Measurements from ENCODE around the gene RBM43. TPM values are rescaled to one million over a fixed set of nuclear protein-coding genes. Genes with fewer than 3 reads are reported as not detected.
"Not testable (repeated sequence)": the region's sequence is repeated elsewhere in the genome, so short reads cannot be mapped to it uniquely, and the experiment has no call there.

Gene RBM43
- total RNA-seq: 6.3 TPM

DNA sequence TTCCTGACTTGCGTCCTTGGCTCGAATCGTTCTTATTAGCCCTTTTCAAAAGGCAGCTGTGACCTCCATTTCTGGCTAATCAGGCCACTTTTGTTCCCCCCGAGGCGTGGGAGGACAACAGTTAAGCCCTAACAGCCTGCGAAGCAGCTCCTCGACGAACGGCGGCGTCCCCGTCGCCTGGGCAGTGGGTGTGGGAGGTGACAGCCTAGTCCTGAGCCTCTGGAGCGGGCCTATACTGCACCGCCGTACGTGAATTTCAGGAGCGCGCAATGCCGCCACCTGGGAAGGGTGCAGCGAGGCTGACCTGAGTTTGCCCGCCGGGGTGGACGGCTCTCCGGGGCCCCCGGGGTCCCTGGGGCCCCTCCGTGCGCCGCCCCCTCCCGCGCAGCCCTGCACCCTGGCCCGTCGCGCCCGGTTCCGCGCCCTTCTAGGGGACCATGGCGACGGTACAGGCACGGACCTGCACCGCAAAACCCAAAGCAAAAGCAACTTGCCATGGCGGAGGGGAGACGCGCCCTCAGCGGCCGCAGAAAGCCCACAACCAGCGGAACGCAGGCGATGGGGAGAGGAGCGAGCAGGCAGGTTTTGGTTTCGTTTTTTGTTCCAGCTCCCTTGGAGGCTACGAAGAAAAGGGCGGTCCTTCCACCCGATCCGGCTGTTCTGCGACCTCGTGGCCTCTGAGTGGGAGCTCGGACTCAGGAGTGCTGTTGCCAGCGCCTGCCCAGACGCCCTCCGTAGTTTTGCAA, at the start of gene RBM43:
RBM43 (minus strand) TSS at position 633 of the 746 bp plus-strand sequence; CDS start at position 497, 136 bp downstream.
- Histone ChIP-seq H3K9me3 (ENCODE audit: control insufficient read depth in 3 of 3, low read length in 3 of 3) (no peaks in the 10 kb centered on the region), H3K4me3 (ENCODE audit: low read length in 3 of 3) (peak within 1 kb of the TSS; percentile 90), H3K36me3 (ENCODE audit: control insufficient read depth in 3 of 3, insufficient read depth in 3 of 3, low read length in 3 of 3) (no peaks in the 10 kb centered on the region), H3K4me1 (ENCODE audit: control insufficient read depth in 3 of 3, insufficient read depth in 3 of 3, low read length in 3 of 3) (peaks cover 3 to 18% (median 5%) of the 10 kb centered on the region in 3 donors), H3K27ac (ENCODE audit: low read depth, low read length) (peak within 1 kb of the TSS; percentile 92), H3K27me3 (ENCODE audit: control insufficient read depth in 3 of 3, insufficient read depth in 3 of 3, low read length in 3 of 3) (no peaks in the 10 kb centered on the region), H3K9ac (ENCODE audit: low read depth in 1 of 3, low read length in 3 of 3) (peak within 1 kb of the TSS; percentile 90 to 93 (median 93))

DNA sequence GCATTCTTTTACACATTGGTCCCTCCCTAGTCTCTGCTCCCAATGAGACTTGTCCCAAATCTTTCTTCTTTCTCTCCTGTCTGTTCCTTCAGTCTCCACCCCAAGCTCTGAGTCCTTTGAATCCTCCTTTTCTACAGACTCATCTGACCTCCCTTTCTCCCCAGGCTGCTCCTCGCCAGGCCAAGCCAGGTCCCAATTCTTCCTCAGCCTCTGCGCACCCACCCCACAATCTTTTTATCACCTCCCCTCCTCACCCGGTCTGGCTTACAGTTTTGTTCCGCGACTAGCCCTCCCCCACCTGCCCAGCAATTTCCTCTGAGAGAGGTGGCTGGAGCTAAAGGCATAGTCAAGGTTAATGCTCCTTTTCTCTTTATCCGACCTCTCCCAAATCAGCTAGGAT, 48.6 kb upstream of the RBM43 start:
- H3K27me3 ChIP-seq (ENCODE audit: control insufficient read depth in 3 of 3, insufficient read depth in 3 of 3, low read length in 3 of 3); H3K4me3 ChIP-seq (ENCODE audit: low read length in 3 of 3); H3K9me3 ChIP-seq (ENCODE audit: control insufficient read depth in 3 of 3, low read length in 3 of 3); H3K4me1 ChIP-seq (ENCODE audit: control insufficient read depth in 3 of 3, insufficient read depth in 3 of 3, low read length in 3 of 3); H3K27ac ChIP-seq (ENCODE audit: low read depth, low read length); H3K36me3 ChIP-seq (ENCODE audit: control insufficient read depth in 3 of 3, insufficient read depth in 3 of 3, low read length in 3 of 3); H3K9ac ChIP-seq (ENCODE audit: low read depth in 1 of 3, low read length in 3 of 3): not testable (repeated sequence)

DNA sequence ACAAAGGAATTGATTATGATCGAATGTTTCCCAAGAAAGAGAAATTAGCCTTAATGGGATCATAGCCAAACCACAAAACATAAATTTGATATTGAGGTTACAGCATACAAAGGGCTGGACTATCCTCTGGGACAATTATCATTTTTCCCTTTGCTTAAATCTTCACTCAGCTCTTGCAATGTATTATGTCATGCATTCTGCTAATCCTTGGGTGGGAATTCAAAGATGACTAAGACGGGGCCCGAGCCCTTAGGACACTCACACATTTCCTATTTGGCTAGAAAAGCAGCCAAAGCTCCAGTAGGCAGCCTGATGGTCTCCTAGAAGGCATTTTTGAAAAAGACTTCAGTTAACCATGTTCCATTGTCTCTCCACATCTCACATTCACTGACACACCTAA, 45.0 kb upstream of the RBM43 start:
- Histone ChIP-seq H3K4me3 (ENCODE audit: low read length in 3 of 3) (no peak overlapping the region), H3K4me1 (ENCODE audit: control insufficient read depth in 3 of 3, insufficient read depth in 3 of 3, low read length in 3 of 3) (no peaks in the 10 kb centered on the region), H3K27ac (ENCODE audit: low read depth, low read length) (no peak overlapping the region), H3K36me3 (ENCODE audit: control insufficient read depth in 3 of 3, insufficient read depth in 3 of 3, low read length in 3 of 3) (no peaks in the 10 kb centered on the region), H3K9ac (ENCODE audit: low read depth in 1 of 3, low read length in 3 of 3) (no peak overlapping the region), H3K27me3 (ENCODE audit: control insufficient read depth in 3 of 3, insufficient read depth in 3 of 3, low read length in 3 of 3) (no peaks in the 10 kb centered on the region), H3K9me3 (ENCODE audit: control insufficient read depth in 3 of 3, low read length in 3 of 3) (no peaks in the 10 kb centered on the region)

DNA sequence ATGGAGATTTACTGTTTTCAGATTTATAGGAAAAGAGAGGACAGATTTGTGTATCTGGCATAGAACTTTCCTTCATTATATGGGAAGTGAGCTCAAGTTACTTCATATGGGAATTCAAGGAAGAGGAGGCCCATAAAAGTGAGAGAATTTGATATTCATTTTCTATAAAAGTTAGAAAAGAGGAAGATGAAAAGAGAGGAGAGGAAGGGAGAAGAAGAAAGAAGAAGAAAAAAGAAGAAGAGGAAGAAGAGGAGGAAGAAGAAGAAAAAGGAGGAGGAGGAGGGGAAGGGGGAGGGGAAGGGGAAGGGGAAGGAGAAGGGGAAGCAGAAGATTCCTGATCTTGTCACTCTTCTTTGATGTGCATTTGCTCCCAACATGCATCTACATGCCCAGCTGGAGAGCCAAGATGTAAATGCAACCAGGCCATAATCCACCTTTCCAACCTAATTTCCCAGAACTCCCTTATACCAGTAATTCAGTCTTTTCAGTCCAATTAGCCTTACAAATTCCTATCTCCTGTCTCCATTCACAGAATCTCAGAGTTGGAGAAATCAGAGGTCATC, 43.5 kb upstream of the RBM43 start:
- no peak overlapping the region for H3K9ac ChIP-seq (ENCODE audit: low read depth in 1 of 3, low read length in 3 of 3)
- H3K36me3 ChIP-seq (ENCODE audit: control insufficient read depth in 3 of 3, insufficient read depth in 3 of 3, low read length in 3 of 3): no peaks in the 10 kb centered on the region
- no peaks in the 10 kb centered on the region for H3K9me3 ChIP-seq (ENCODE audit: control insufficient read depth in 3 of 3, low read length in 3 of 3)
- no peaks in the 10 kb centered on the region for H3K4me1 ChIP-seq (ENCODE audit: control insufficient read depth in 3 of 3, insufficient read depth in 3 of 3, low read length in 3 of 3)
- H3K4me3 ChIP-seq (ENCODE audit: low read length in 3 of 3): no peak overlapping the region
- no peaks in the 10 kb centered on the region for H3K27me3 ChIP-seq (ENCODE audit: control insufficient read depth in 3 of 3, insufficient read depth in 3 of 3, low read length in 3 of 3)
- H3K27ac ChIP-seq (ENCODE audit: low read depth, low read length): no peak overlapping the region

DNA sequence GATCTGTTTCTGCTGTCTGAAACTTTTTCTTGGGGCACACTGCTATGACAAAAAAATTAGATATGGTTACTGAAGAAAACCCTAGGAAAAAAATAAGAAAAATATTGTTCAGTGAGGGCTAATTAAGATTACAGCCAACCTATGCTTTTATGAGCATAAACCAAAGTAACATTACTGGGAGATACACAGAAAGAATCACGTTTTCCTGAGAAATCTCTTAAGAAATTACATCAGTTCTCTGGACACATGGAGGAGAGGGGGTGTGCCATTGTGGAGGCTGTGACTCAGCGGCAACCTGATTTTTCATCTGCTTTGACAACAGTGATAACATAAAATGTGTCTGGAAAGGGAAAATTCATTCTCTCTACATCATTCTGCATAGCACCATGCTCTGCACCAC, 41.2 kb upstream of the RBM43 start:
- no peaks in the 10 kb centered on the region for H3K4me1 ChIP-seq (ENCODE audit: control insufficient read depth in 3 of 3, insufficient read depth in 3 of 3, low read length in 3 of 3)
- H3K9ac ChIP-seq (ENCODE audit: low read depth in 1 of 3, low read length in 3 of 3): no peak overlapping the region
- no peak overlapping the region for H3K27ac ChIP-seq (ENCODE audit: low read depth, low read length)
- H3K27me3 ChIP-seq (ENCODE audit: control insufficient read depth in 3 of 3, insufficient read depth in 3 of 3, low read length in 3 of 3): no peaks in the 10 kb centered on the region
- H3K9me3 ChIP-seq (ENCODE audit: control insufficient read depth in 3 of 3, low read length in 3 of 3): no peaks in the 10 kb centered on the region
- no peaks in the 10 kb centered on the region for H3K36me3 ChIP-seq (ENCODE audit: control insufficient read depth in 3 of 3, insufficient read depth in 3 of 3, low read length in 3 of 3)
- no peak overlapping the region for H3K4me3 ChIP-seq (ENCODE audit: low read length in 3 of 3)

DNA sequence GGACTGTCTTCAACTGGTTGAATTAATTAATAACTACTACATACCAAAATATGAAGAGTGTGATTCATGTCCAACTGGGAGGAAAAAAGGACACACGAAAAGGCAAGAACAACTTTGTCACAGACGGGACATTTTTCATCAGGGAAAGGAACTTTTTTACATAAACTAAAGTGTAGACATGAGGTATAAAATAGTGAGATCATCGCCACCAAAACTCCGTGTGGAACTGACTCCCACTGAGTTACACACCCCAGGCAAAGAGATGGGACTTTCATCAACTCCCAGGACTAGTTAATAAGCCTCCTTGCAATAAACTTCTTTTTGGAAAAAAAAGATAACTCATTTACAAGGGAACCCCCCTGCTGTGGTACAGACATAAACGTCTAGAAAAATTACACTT, 40.7 kb upstream of the RBM43 start:
- Histone ChIP-seq H3K9ac (ENCODE audit: low read depth in 1 of 3, low read length in 3 of 3) (no peak overlapping the region), H3K4me3 (ENCODE audit: low read length in 3 of 3) (no peak overlapping the region), H3K27me3 (ENCODE audit: control insufficient read depth in 3 of 3, insufficient read depth in 3 of 3, low read length in 3 of 3) (no peaks in the 10 kb centered on the region), H3K9me3 (ENCODE audit: control insufficient read depth in 3 of 3, low read length in 3 of 3) (no peaks in the 10 kb centered on the region), H3K4me1 (ENCODE audit: control insufficient read depth in 3 of 3, insufficient read depth in 3 of 3, low read length in 3 of 3) (no peaks in the 10 kb centered on the region), H3K27ac (ENCODE audit: low read depth, low read length) (no peak overlapping the region), H3K36me3 (ENCODE audit: control insufficient read depth in 3 of 3, insufficient read depth in 3 of 3, low read length in 3 of 3) (no peaks in the 10 kb centered on the region)

DNA sequence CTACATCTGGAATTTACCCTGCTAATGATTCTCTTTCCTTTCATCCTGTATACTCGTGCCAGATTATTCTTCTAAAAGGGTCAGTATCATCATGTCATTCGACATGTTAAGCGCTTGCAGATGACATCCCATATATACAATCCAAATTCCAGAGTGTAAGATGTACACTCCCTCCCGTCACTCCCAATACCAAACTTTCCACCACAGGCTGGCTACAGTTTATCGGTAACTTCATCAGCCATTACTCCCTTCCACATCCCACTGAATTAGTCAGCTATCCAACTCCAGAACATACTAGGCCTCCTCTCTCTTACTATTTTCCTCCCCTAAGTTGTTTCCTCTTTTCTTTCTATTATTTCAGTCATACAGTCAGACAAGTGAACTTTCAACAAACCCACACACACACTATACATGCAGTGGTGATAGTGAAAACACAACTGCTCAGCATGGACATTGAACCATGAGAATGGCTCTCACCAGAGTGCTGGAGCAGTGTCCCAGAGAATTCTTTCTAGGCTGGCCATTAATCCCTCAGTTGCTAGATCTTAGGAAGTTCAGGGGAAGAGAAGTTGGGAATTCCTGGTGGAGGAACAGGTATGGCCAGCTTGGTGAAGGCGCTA, 38.4 kb upstream of the RBM43 start:
- H3K9ac ChIP-seq (ENCODE audit: low read depth in 1 of 3, low read length in 3 of 3): no peak overlapping the region
- H3K27ac ChIP-seq (ENCODE audit: low read depth, low read length): no peak overlapping the region
- H3K4me1 ChIP-seq (ENCODE audit: control insufficient read depth in 3 of 3, insufficient read depth in 3 of 3, low read length in 3 of 3): no peaks in the 10 kb centered on the region
- H3K36me3 ChIP-seq (ENCODE audit: control insufficient read depth in 3 of 3, insufficient read depth in 3 of 3, low read length in 3 of 3): no peaks in the 10 kb centered on the region
- H3K27me3 ChIP-seq (ENCODE audit: control insufficient read depth in 3 of 3, insufficient read depth in 3 of 3, low read length in 3 of 3): no peaks in the 10 kb centered on the region
- H3K9me3 ChIP-seq (ENCODE audit: control insufficient read depth in 3 of 3, low read length in 3 of 3): no peaks in the 10 kb centered on the region
- no peak overlapping the region for H3K4me3 ChIP-seq (ENCODE audit: low read length in 3 of 3)

DNA sequence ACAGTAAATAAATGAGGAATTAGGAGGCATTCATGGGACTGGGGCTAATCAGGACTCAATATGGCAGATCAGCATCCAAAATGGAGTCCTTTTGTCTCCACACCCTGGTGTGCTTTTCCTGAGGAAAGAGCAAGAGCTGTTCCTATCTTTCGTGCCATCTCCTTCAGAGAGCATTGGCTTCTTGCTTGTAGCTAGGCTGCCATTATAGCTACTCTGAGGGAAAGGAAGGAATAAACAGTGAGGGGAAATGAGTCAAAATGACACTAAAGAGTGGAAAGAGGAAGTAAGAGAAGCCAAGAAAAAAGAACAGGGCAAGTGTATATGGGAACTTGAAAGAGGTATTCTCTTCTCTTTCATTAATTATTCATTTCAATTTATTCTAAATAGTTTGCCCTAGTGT, 36.2 kb upstream of the RBM43 start:
- no peak overlapping the region for H3K4me3 ChIP-seq (ENCODE audit: low read length in 3 of 3)
- no peaks in the 10 kb centered on the region for H3K36me3 ChIP-seq (ENCODE audit: control insufficient read depth in 3 of 3, insufficient read depth in 3 of 3, low read length in 3 of 3)
- H3K9me3 ChIP-seq (ENCODE audit: control insufficient read depth in 3 of 3, low read length in 3 of 3): no peaks in the 10 kb centered on the region
- H3K27ac ChIP-seq (ENCODE audit: low read depth, low read length): no peak overlapping the region
- no peaks in the 10 kb centered on the region for H3K4me1 ChIP-seq (ENCODE audit: control insufficient read depth in 3 of 3, insufficient read depth in 3 of 3, low read length in 3 of 3)
- no peak overlapping the region for H3K9ac ChIP-seq (ENCODE audit: low read depth in 1 of 3, low read length in 3 of 3)
- H3K27me3 ChIP-seq (ENCODE audit: control insufficient read depth in 3 of 3, insufficient read depth in 3 of 3, low read length in 3 of 3): no peaks in the 10 kb centered on the region

DNA sequence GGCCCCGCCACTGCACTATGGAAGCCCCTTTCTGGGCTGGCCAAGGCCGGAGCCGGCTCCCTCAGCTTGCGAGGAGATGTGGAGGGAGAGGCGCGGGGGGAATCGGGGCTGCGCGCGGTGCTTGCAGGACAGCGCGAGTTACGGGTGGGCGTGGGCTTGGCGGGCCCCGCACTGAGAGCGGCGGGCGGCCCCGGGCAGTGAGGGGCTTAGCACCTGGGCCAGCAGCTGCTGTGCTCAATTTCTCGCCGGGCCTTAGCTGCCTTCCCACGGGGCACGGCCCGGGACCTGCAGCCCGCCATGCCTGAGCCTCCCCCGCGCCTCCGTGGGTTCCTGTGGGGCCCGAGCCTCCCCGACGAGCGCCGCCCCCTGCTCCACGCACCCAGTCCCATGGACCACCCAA, 34.3 kb upstream of the RBM43 start:
- not testable (repeated sequence) for H3K9me3 ChIP-seq (ENCODE audit: control insufficient read depth in 3 of 3, low read length in 3 of 3); H3K4me1 ChIP-seq (ENCODE audit: control insufficient read depth in 3 of 3, insufficient read depth in 3 of 3, low read length in 3 of 3); H3K9ac ChIP-seq (ENCODE audit: low read depth in 1 of 3, low read length in 3 of 3); H3K27me3 ChIP-seq (ENCODE audit: control insufficient read depth in 3 of 3, insufficient read depth in 3 of 3, low read length in 3 of 3); H3K4me3 ChIP-seq (ENCODE audit: low read length in 3 of 3); H3K27ac ChIP-seq (ENCODE audit: low read depth, low read length); H3K36me3 ChIP-seq (ENCODE audit: control insufficient read depth in 3 of 3, insufficient read depth in 3 of 3, low read length in 3 of 3)

DNA sequence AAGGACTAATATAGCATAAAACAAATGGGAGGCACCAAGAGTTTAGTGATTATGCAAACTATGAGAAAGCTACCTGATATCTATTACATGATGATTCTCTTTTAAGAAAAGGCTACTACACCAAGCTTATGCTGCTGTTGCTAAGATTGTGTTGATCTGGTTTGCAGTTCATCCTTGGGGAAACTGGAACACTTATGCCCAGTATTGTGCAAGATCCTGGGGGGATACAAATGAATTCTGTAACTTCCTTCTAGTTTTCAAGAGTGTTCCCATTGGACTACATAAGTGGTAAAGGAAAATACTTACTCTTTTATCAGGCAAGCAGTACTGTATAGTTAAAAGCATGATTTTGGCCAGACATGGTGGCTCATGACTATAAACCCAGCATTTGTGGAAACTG, 30.9 kb upstream of the RBM43 start:
- H3K4me1 ChIP-seq (ENCODE audit: control insufficient read depth in 3 of 3, insufficient read depth in 3 of 3, low read length in 3 of 3): no peaks in the 10 kb centered on the region
- H3K9ac ChIP-seq (ENCODE audit: low read depth in 1 of 3, low read length in 3 of 3): no peak overlapping the region
- H3K9me3 ChIP-seq (ENCODE audit: control insufficient read depth in 3 of 3, low read length in 3 of 3): no peaks in the 10 kb centered on the region
- H3K36me3 ChIP-seq (ENCODE audit: control insufficient read depth in 3 of 3, insufficient read depth in 3 of 3, low read length in 3 of 3): no peaks in the 10 kb centered on the region
- H3K27me3 ChIP-seq (ENCODE audit: control insufficient read depth in 3 of 3, insufficient read depth in 3 of 3, low read length in 3 of 3): no peaks in the 10 kb centered on the region
- H3K4me3 ChIP-seq (ENCODE audit: low read length in 3 of 3): no peak overlapping the region
- H3K27ac ChIP-seq (ENCODE audit: low read depth, low read length): no peak overlapping the region

Measured in skeletal muscle tissue (tissue), 4 donors.